ENCODE results near the gene CEBPA.

DNA sequence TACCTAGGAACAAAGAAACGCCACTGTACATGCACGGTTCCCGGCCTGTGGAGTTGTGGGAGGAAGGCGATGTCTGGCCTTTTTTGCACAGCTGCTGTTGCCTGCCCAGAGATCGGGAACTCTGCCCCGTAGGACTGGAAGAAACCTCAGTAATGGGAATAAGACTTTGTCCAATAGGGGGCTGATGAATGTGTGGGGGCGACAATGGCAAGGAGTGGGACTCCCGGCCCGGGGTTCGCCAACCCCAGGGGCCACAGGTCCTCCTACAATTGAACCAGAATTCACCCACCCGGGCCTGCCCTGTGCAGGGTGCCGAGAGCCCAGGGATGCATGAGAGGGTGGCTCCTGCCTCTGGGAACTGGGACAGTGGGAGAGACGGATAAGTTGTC, 2.0 kb upstream of the CEBPA start:
- TF ChIP-seq CTCF (IDR thresholded peaks at IDR 0.05) = no peak
- TF ChIP-seq POLR2A (IDR thresholded peaks at IDR 0.05) = no peak
